HUES64 (cell line): ENCODE measurements around the gene FIGNL2.

Experiments used
- H3K27ac ChIP-seq: 2 replicates; pipeline ENCODE4 v1.7.0; 2013; ENCODE audit warnings: low read depth, low read length, inconsistent platforms
- H3K27me3 ChIP-seq: 2 replicates; pipeline ENCODE4 v1.6.1; 2013; ENCODE audit warnings: mild to moderate bottlenecking, low read length; ENCODE audit not compliant: insufficient read depth
- H3K36me3 ChIP-seq: 2 replicates; pipeline ENCODE4 v1.6.1; 2013; ENCODE audit warnings: mild to moderate bottlenecking, low read length; ENCODE audit not compliant: insufficient read depth
- H3K4me1 ChIP-seq: 2 replicates; pipeline ENCODE4 v1.6.1; 2013; ENCODE audit warnings: mild to moderate bottlenecking, low read length, moderate library complexity; ENCODE audit not compliant: insufficient read depth
- H3K4me3 ChIP-seq: 2 replicates; pipeline ENCODE4 v1.5.1; 2013; ENCODE audit warnings: mild to moderate bottlenecking, low read length, moderate library complexity
- H3K9ac ChIP-seq: 2 replicates; pipeline ENCODE4 v1.6.1; 2013; ENCODE audit warnings: mild to moderate bottlenecking, low read depth, low read length
- H3K9me3 ChIP-seq: 2 replicates; pipeline ENCODE4 v1.6.1; 2013; ENCODE audit warnings: low read depth, low read length; ENCODE audit not compliant: insufficient read depth
- WGBS: fragments of 150-250, 120-280 bp; methylation state at CpG from one replicate; pipeline ENCODE4 v1.1.7; 2013; ENCODE audit warnings: missing lambda C conversion rate; 5-methylcytosine and 5-hydroxymethylcytosine counted together

Gene FIGNL2

DNA sequence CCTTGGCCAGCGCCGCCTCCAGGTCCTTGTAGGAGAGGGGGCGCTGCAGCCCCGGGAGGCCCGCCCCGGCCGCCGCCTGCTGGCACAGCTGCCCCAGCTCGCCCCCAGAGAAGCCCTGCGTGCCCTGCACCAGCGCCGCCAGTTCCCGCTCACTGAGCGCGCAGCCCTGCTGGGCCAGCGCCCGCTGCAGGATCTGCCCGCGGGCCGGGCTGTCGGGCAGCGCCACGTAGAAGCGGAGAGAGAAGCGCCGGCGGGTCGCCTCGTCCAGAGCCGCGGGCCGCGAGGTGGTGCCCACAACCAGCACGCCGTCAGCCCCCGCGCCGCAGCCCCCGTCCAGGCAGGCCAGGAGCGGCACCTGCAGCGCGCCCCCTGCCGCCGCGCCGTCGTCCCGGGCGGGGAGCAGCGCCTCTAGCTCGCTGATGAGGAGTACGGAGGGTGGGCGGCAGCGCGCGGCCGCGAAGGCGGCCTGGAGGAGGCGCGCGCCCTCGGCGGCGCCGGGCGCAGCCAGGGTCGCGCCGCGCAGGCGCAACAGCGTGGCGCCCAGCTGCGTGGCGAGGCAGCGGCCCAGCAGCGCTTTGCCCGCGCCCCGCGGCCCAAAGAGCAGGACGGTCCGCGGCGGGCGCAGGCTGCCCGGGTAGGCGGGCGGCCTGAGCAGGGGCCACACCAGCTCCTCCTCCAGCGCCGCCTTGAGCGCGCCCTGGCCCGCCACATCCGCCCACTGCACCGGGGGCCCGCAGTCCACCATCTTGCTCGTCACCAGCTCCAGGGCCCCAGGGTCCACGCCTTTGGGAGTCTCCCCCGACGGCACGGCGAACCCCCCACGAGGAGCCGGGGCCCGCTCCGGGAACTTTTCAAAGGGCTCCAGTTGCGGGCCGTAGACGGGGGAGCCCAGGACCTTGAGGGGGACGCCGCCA lies 27.7 kb downstream of the FIGNL2 start:
- H3K27me3 ChIP-seq, result peaks cover 22% of the 10 kb centered on the region
- 2% methylated on average over 113 of the region's 113 CpGs for WGBS
- peak overlapping the region; percentile 87 for H3K4me3 ChIP-seq
- H3K9me3 ChIP-seq, result no peaks in the 10 kb centered on the region
- peak overlapping the region; percentile 90 for H3K9ac ChIP-seq
- peaks cover 6% of the 10 kb centered on the region; the same call in 1 of the 2 replicates for H3K4me1 ChIP-seq
- H3K36me3 ChIP-seq, result 0 out of 2 replicates have a peak, but pooled peaks cover 6% of the 10 kb centered on the region
- H3K27ac ChIP-seq, result peak overlapping the region; percentile 70

- H3K36me3 ChIP-seq, result 0 out of 2 replicates have a peak, but pooled peaks cover 6% of the 10 kb centered on the region
- H3K27ac ChIP-seq, result no peak overlapping the region
- H3K9me3 ChIP-seq, result no peaks in the 10 kb centered on the region
- H3K9ac ChIP-seq, result peak overlapping the region; percentile 90
- H3K4me3 ChIP-seq, result peak overlapping the region; percentile 87
- H3K27me3 ChIP-seq, result peaks cover 30% of the 10 kb centered on the region
- peaks cover 6% of the 10 kb centered on the region; the same call in 1 of the 2 replicates for H3K4me1 ChIP-seq
- WGBS, result 34% methylated on average over 32 of the region's 32 CpGs
Measured at GRCh38 chr12:51819736-51820525, 28.6 kb downstream of the FIGNL2 start.

DNA sequence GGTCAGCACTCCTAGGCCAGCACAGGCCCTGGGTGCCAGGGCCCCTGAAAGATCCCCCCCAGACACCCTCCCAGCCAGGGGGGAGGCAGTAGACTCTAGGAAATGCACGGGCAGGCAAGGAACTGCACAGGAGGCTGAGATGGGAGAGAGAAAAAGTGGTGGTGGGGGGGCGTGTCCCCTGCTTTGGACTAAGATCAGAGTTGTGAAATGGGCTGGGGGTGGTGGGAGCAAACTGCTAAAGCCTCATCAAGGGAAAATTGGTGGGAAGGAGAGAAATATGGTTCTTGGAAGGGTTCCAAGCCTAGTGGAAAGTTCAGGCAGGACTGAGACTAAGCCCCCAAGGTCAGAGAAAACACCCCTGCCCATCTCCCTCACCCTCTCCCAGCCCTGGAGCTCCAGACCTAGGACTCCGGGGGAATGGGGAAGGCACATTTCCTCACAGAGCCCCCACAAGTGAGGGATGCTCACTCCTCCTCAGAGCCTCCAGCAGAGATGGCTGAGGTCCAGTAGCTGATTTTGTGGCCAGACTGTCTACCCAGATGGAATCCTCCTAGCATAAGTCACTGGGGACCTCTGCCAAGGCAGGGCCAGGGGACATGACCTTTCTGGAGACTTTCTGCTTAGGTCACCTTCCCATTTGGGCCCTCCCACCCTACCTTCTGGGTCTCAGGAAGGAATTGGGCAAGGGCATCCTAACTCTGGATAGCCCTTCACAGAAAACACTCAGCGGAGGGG lies 29.8 kb downstream of the FIGNL2 start:
- 0 out of 2 replicates have a peak, but pooled peaks cover 4% of the 10 kb centered on the region for H3K36me3 ChIP-seq
- peaks cover 6% of the 10 kb centered on the region; the same call in 1 of the 2 replicates for H3K4me1 ChIP-seq
- no peak overlapping the region for H3K9ac ChIP-seq
- 84% methylated on average over 3 of the region's 4 CpGs for WGBS
- no peaks in the 10 kb centered on the region for H3K9me3 ChIP-seq
- peaks cover 40% of the 10 kb centered on the region for H3K27me3 ChIP-seq
- no peak overlapping the region for H3K4me3 ChIP-seq
- H3K27ac ChIP-seq, result no peak overlapping the region

GRCh38 chr12:51818086-51818485 lies 30.4 kb downstream of the FIGNL2 start:
- Histone ChIP-seq H3K27ac (no peak overlapping the region), H3K9ac (no peak overlapping the region), H3K4me1 (peaks cover 6% of the 10 kb centered on the region; the same call in 1 of the 2 replicates)

GRCh38 chr12:51817027-51817953 lies 31.2 kb downstream of the FIGNL2 start:
- H3K36me3 ChIP-seq, result no peaks in the 10 kb centered on the region
- no peak overlapping the region for H3K4me3 ChIP-seq
- H3K27me3 ChIP-seq, result peaks cover 50% of the 10 kb centered on the region
- no peak overlapping the region for H3K27ac ChIP-seq
- 91% methylated on average over 10 of the region's 10 CpGs for WGBS
- no peak overlapping the region for H3K9ac ChIP-seq
- H3K4me1 ChIP-seq, result peaks cover 6% of the 10 kb centered on the region; the same call in 1 of the 2 replicates
- no peaks in the 10 kb centered on the region for H3K9me3 ChIP-seq

More at GRCh38 chr12:51818086-51818485, 30.4 kb downstream of the FIGNL2 start:
- H3K36me3 ChIP-seq, result 0 out of 2 replicates have a peak, but pooled peaks cover under 1% of the 10 kb centered on the region
- WGBS, result 90% methylated on average over 5 of the region's 5 CpGs
- no peaks in the 10 kb centered on the region for H3K9me3 ChIP-seq
- H3K27me3 ChIP-seq, result peaks cover 46% of the 10 kb centered on the region
- no peak overlapping the region for H3K4me3 ChIP-seq

DNA sequence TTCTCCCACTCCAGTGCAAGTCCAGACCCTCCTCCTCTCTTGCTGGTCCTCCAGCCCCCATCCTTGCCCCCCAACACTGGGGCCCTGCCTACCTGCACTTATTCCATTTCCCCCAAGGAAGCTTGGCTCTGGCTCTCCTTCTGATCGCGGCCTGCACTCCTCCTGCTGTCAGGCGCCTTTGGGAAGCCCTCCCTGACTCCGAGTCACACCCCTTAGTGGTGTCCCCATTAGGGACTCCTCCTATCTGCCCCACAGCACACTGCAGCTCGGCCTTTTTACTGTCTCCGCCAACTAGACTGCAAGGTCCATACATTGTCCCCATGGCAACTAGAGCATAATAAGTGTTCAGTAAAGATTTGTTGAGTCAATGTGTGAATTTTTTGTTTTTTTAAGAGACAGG lies 32.9 kb downstream of the FIGNL2 start:
- 61% methylated on average over 6 of the region's 6 CpGs for WGBS
- no peaks in the 10 kb centered on the region for H3K9me3 ChIP-seq
- no peaks in the 10 kb centered on the region for H3K36me3 ChIP-seq
- no peak overlapping the region for H3K27ac ChIP-seq
- H3K4me3 ChIP-seq, result 0 out of 2 replicates have a peak overlapping the region, but pooled peaks have one; percentile 66
- H3K4me1 ChIP-seq, result peaks cover 6% of the 10 kb centered on the region; the same call in 1 of the 2 replicates
- no peak overlapping the region for H3K9ac ChIP-seq
- H3K27me3 ChIP-seq, result peaks cover 46% of the 10 kb centered on the region

- Histone ChIP-seq H3K9ac (peak overlapping the region; percentile 78), H3K36me3 (no peaks in the 10 kb centered on the region), H3K4me3 (peak overlapping the region; percentile 66), H3K9me3 (no peaks in the 10 kb centered on the region), H3K4me1 (no peaks in the 10 kb centered on the region; the same call in 1 of the 2 replicates), H3K27me3 (peaks cover 35% of the 10 kb centered on the region), H3K27ac (0 out of 2 replicates have a peak overlapping the region, but pooled peaks have one; percentile 10)
- WGBS, result 3% methylated on average over 100 of the region's 100 CpGs
Measured at GRCh38 chr12:51814311-51815088, 34.0 kb downstream of the FIGNL2 start.

DNA sequence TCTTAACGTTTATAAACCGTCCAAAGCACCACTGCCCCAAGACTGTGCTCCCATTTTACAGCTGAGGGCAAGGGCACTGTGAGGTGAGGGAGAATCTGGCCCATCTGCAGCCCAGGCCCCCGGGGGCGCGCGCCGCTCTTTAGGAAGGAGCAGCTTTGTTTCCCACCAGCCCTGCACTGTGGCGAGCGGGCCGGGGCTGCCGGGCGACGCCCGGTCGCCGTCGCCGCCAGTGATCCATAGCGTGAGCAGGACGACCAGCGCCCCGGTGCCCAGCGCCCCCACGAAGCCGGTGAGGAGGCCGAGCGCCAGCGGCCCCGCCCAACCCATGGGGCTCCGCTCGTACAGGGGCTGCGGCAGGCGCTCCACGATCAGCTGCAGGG lies 34.6 kb downstream of the FIGNL2 start:
- Histone ChIP-seq H3K9me3 (no peaks in the 10 kb centered on the region), H3K27ac (no peak overlapping the region), H3K27me3 (peaks cover 35% of the 10 kb centered on the region), H3K9ac (peak overlapping the region; percentile 78), H3K4me3 (peak overlapping the region; percentile 66), H3K4me1 (no peaks in the 10 kb centered on the region; the same call in 1 of the 2 replicates), H3K36me3 (no peaks in the 10 kb centered on the region)
- 3% methylated on average over 34 of the region's 34 CpGs for WGBS

DNA sequence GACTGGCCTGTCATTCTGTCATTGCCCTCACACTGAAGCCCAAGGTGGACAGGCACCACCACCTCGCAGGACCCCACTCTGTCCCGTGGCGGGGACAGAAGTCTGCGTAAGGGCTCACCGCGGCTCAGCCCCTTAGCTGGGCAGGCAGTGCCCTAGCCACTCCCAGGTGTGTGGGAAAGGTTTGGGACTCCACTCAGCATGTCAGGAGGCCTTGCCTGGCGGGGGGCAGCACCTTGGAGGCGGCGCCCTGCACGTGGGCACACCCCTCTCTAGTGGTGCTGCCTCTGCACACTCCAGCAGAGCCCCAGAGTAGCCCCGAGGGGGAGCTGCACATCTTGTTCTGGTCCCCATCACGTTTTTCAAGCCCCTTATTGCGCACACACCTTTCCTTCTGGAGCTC lies 35.6 kb downstream of the FIGNL2 start:
- no peak overlapping the region for H3K4me3 ChIP-seq

More for the DNA sequence above, 35.6 kb downstream of the FIGNL2 start:
- WGBS, result 83% methylated on average over 13 of the region's 13 CpGs
- no peaks in the 10 kb centered on the region for H3K9me3 ChIP-seq
- H3K27me3 ChIP-seq, result peaks cover 35% of the 10 kb centered on the region
- no peak overlapping the region for H3K9ac ChIP-seq
- H3K36me3 ChIP-seq, result no peaks in the 10 kb centered on the region
- H3K27ac ChIP-seq, result no peak overlapping the region
- H3K4me1 ChIP-seq, result no peaks in the 10 kb centered on the region; the same call in 1 of the 2 replicates
